Spleen (tissue), 11 donors: Measurements from ENCODE around the gene TIA1. TPM values are rescaled to one million over a fixed set of nuclear protein-coding genes. Genes with fewer than 3 reads are reported as not detected.
"Not testable (repeated sequence)": the region's sequence is repeated elsewhere in the genome, so short reads cannot be mapped to it uniquely, and the experiment has no call there.

Experiments
- DNase-seq: peaks from one replicate; pipeline ENCODE4 v3.0.0-alpha.2; 2020
- H3K27ac ChIP-seq, 8 donors: fragments of 200-600 bp; sonication (generic) in 7 of 8; 1 replicate in 4 of 8; 2 replicates in 4 of 8; pipeline versions ENCODE4 v1.5.0 to v1.8.0; 2016 to 2021; ENCODE audit warnings: inconsistent platforms in 4 of 8, mild to moderate bottlenecking in 4 of 8, moderate library complexity in 1 of 8
- H3K27me3 ChIP-seq, 7 donors: fragments of 200-600 bp; sonication (generic) in 6 of 7; replicated peaks in 1 of 7; 1 replicate in 4 of 7; 2 replicates in 3 of 7; pipeline versions ENCODE4 v1.5.0 to v1.8.0; 2016 to 2021; ENCODE audit warnings: inconsistent platforms in 3 of 7, mild to moderate bottlenecking in 1 of 7
- H3K36me3 ChIP-seq, 6 donors: fragments of 200-600 bp; sonication (generic) in 5 of 6; 1 replicate in 4 of 6; 2 replicates in 2 of 6; pipeline versions ENCODE4 v1.5.0 to v1.8.0; 2016 to 2021; ENCODE audit warnings: inconsistent platforms in 2 of 6
- H3K4me1 ChIP-seq, 6 donors: fragments of 200-600 bp; sonication (generic) in 5 of 6; 1 replicate in 3 of 6; 2 replicates in 3 of 6; pipeline versions ENCODE4 v1.5.0 to v1.8.0; 2016 to 2021; ENCODE audit warnings: inconsistent platforms in 3 of 6
- H3K4me3 ChIP-seq, 8 donors: fragments of 200-600 bp; sonication (generic) in 7 of 8; 1 replicate in 4 of 8; 2 replicates in 4 of 8; pipeline versions ENCODE4 v1.5.0 to v1.8.0; 2016 to 2021; ENCODE audit warnings: inconsistent platforms in 4 of 8, mild to moderate bottlenecking in 4 of 8, moderate library complexity in 2 of 8
- H3K9me3 ChIP-seq, 8 donors: fragments of 200-600 bp; sonication (generic) in 7 of 8; 1 replicate in 4 of 8; 2 replicates in 4 of 8; pipeline versions ENCODE4 v1.5.0 to v1.8.0; 2016 to 2021; ENCODE audit warnings: inconsistent platforms in 4 of 8
- POLR2A ChIP-seq, 3 donors: fragments of 450-650 bp; IDR thresholded peaks; one replicate each; pipeline ENCODE4 v1.5.1; 2017; ENCODE audit warnings: antibody characterized with exemption in 3 of 3, mild to moderate bottlenecking in 1 of 3
- POLR2AphosphoS5 ChIP-seq, 3 donors: sonication (generic); formaldehyde crosslinking; IDR thresholded peaks; one replicate each; pipeline ENCODE4 v1.5.1; 2017; ENCODE audit warnings: antibody characterized with exemption in 3 of 3
- WGBS, 5 donors: extraction: QIAGEN DNeasy Blood & Tissue Kit in 3 of 5; methylation state at CpG; one replicate each; pipeline versions ENCODE4 v1.1.5 to v1.1.7; 2013 to 2018; 5-methylcytosine and 5-hydroxymethylcytosine counted together
- intact Hi-C: fragments of 100-400 bp; cut with DNase I; formaldehyde crosslinking; loops from one replicate; pipeline ENCODE4 v1.15.0; 2023; ENCODE audit warnings: low total_unique reads
- polyA plus RNA-seq, 3 donors: library from polyadenylated mRNA; stranded (reverse); fragments of 200-250 nt; gene quantifications; one replicate each; pipeline ENCODE4 v1.2.1, GENCODE V29; 2013
- total RNA-seq, 7 donors: library from RNA; depleted of rRNA in 3 of 7; stranded (reverse); fragments of >200 nt in 3 of 7; fragmentation: NEBNext Ultra II Directional in 4 of 7; extraction: Animal tissue kit (Norgen Biotek cat#: 25700) in 4 of 7; gene quantifications; one replicate each; pipeline versions ENCODE4 v1.1.0 to v1.2.1, GENCODE V29; 2016 to 2021
- TF ChIP-seq, protein P1 (sequence below), 11 experiments: fragments of 200-600 bp in 7 of 11; fragments of 450-650 bp in 4 of 11; sonication (generic) in 4 of 11; IDR thresholded peaks in 8 of 11; conservative IDR thresholded peaks in 3 of 11; 1 replicate in 7 of 11; 2 replicates in 4 of 11; pipeline versions ENCODE4 v1.4.0 to v1.8.0; 2016 to 2021; ENCODE audit warnings: antibody characterized with exemption in 11 of 11, inconsistent platforms in 4 of 11, mild to moderate bottlenecking in 1 of 11
- donor health status: healthy with polysubstance abuse.
- donor health status: DM: no; HTN: no; CAD: no; lungs with moderate emphysema.
- donor health status: DM: no; HTN: no; CAD: no.
- donor health status: Bipolar disorder and iron deficiency.
- donor health status: healthy.
- donor health status: DM: no; HTN: no; CAD: no.
- donor health status: DM: yes; HTN: yes; CAD: no.

Gene TIA1
- total and polyA plus RNA-seq, 10 donors = 72.5 to 175 (median 124) TPM

DNA sequence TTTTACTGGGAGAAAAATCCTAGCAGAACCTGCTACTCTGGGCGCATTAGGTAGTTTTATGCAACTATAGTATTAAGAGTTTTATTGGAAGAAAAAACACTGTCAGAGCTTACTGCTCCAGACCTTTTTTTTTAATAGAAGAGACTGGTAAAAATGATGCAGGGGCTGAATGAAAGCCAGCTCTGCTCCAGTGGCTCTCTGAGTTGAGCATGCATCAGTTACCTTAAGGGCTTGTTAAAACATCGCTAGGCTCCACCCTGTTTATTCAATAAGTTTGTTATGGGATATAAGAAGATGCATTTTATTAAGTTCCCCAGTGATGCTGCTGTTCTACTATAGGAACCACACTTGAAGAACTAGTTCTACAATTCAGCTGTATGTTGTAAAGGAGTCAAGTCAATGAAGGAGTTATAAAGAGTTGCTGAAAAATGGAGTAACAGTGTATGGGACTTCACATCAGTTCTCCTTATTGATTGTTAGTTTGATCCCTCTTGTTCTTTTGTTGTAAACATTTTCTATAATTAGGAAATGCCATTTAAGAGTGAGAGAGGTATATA, 31.9 kb upstream of the TIA1 start:
- H3K9me3 ChIP-seq = no peaks in the 10 kb centered on the region
- H3K36me3 ChIP-seq = peaks cover 2 to 100% (median 73%) of the 10 kb centered on the region in 6 donors
- intact Hi-C loops = no loop called here
- DNase-seq = no peak
- H3K4me1 ChIP-seq = peaks cover 0 to 32% (median 12%) of the 10 kb centered on the region in 6 donors
- no peaks in the 10 kb centered on the region for H3K27me3 ChIP-seq
- H3K4me3 ChIP-seq = no peak overlapping the region
- WGBS, 5 donors = 92 to 99% (median 96%) methylated on average over 2 of the region's 2 CpGs
- no peak for TF ChIP-seq POLR2AphosphoS5 (IDR thresholded peaks at IDR 0.05)
- TF ChIP-seq, protein P1, sequence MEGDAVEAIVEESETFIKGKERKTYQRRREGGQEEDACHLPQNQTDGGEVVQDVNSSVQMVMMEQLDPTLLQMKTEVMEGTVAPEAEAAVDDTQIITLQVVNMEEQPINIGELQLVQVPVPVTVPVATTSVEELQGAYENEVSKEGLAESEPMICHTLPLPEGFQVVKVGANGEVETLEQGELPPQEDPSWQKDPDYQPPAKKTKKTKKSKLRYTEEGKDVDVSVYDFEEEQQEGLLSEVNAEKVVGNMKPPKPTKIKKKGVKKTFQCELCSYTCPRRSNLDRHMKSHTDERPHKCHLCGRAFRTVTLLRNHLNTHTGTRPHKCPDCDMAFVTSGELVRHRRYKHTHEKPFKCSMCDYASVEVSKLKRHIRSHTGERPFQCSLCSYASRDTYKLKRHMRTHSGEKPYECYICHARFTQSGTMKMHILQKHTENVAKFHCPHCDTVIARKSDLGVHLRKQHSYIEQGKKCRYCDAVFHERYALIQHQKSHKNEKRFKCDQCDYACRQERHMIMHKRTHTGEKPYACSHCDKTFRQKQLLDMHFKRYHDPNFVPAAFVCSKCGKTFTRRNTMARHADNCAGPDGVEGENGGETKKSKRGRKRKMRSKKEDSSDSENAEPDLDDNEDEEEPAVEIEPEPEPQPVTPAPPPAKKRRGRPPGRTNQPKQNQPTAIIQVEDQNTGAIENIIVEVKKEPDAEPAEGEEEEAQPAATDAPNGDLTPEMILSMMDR (IDR thresholded peaks at IDR 0.05 in 8 of 11, conservative IDR thresholded peaks at IDR 0.05 in 3 of 11) = no peak
- no peak for TF ChIP-seq POLR2A (IDR thresholded peaks at IDR 0.05)
- H3K27ac ChIP-seq = no peak overlapping the region

DNA sequence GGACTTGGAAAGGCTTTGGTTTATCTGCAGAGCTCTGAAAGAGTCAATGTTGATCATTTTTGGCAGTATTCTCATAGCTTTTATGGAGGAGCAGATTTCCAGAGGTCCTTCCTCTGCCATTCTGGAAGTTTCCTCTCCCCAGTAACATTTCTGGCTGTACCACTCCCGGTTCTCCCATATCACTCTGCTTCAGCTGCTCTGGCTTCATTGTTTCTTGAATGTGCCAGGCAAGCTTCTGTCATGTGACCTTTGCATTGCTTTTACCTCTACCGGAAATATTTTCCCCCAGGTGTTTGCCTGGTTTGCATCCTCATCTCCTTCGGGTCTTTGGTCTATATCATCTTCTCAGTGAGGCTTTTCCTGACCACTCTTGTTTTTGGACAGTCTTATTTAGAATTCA, 21.9 kb upstream of the TIA1 start:
- DNase-seq = no peak
- H3K36me3 ChIP-seq = peaks cover 0 to 43% (median 15%) of the 10 kb centered on the region in 6 donors
- H3K9me3 ChIP-seq = no peaks in the 10 kb centered on the region
- intact Hi-C loops = no loop called here
- H3K4me1 ChIP-seq = no peaks in the 10 kb centered on the region
- H3K27me3 ChIP-seq = no peaks in the 10 kb centered on the region
- TF ChIP-seq POLR2AphosphoS5 (IDR thresholded peaks at IDR 0.05) (no peak), POLR2A (IDR thresholded peaks at IDR 0.05) (no peak)
- TF ChIP-seq, protein P1 (IDR thresholded peaks at IDR 0.05 in 8 of 11, conservative IDR thresholded peaks at IDR 0.05 in 3 of 11) = no peak
- H3K27ac ChIP-seq = no peak overlapping the region
- 78 to 89% (median 86%) methylated on average over 3 of the region's 3 CpGs for WGBS, 5 donors
- no peak overlapping the region for H3K4me3 ChIP-seq

GRCh38 chr2:70269422-70270302, 21.2 kb upstream of the TIA1 start:
- H3K9me3 ChIP-seq, DNase-seq, H3K4me3 ChIP-seq, intact Hi-C loops, H3K27ac ChIP-seq, H3K27me3 ChIP-seq, H3K4me1 ChIP-seq: not testable (repeated sequence)
- peaks cover 0 to 44% (median 13%) of the 10 kb centered on the region in 6 donors for H3K36me3 ChIP-seq
- 91 to 98% (median 95%) methylated on average over 18 of the region's 18 CpGs for whole genome bisulfite sequencing, 5 donors

DNA sequence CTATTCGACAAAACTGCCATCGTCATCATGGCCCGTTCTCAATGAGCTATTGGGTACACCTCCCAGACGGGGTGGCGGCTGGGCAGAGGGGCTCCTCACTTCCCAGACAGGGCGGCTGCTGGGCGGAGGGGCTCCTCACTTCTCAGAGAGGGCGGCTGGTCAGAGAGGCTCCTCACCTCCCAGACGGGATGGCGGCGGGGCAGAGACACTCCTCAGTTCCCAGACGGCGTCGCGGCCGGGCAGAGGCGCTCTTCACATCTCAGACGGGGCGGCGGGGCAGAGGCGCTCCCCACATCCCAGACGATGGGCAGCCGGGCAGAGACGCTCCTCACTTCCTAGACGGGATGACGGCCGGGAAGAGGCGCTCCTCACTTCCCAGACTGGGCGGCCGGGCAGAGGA, 18.5 kb upstream of the TIA1 start:
- H3K4me1 ChIP-seq, H3K4me3 ChIP-seq, H3K9me3 ChIP-seq, intact Hi-C loops, H3K27ac ChIP-seq, H3K27me3 ChIP-seq, DNase-seq: not testable (repeated sequence)
- peaks cover 0 to 69% (median 18%) of the 10 kb centered on the region in 6 donors for H3K36me3 ChIP-seq
- WGBS, 5 donors = 95 to 98% (median 97%) methylated on average over 16 to 30 of the region's 30 CpGs

DNA sequence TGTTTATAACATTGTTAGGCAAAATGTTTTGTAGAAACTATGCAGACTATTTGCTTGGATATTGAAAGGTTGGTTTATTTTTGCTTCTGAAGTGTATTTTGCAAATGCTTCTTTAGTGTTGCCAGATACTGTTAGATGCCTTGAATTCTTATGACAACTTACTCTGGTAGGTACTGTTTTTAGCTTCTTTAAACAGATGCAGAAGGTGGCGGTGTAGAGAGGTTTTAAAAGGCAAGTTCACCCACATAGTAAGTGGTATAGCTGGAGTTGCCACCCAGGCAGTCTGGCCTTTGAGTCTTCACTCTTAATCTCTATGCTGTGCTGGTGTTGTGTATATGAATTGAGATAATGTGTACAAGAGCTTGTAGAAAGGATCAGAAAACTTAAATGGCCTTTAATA, 13.1 kb upstream of the TIA1 start:
- intact Hi-C loops = no loop called here
- Histone ChIP-seq H3K9me3 (no peaks in the 10 kb centered on the region), H3K27ac (no peak overlapping the region), H3K27me3 (no peaks in the 10 kb centered on the region), H3K4me1 (peaks cover 3 to 57% (median 25%) of the 10 kb centered on the region in 6 donors), H3K4me3 (no peak overlapping the region), H3K36me3 (peaks cover 0 to 71% (median 22%) of the 10 kb centered on the region in 6 donors)
- no peak for TF ChIP-seq POLR2AphosphoS5 (IDR thresholded peaks at IDR 0.05)
- TF ChIP-seq POLR2A (IDR thresholded peaks at IDR 0.05) = no peak
- TF ChIP-seq, protein P1 (IDR thresholded peaks at IDR 0.05 in 8 of 11, conservative IDR thresholded peaks at IDR 0.05 in 3 of 11) = no peak
- DNase-seq = no peak
- WGBS, 5 donors = 68 to 94% (median 84%) methylated on average over 1 of the region's 1 CpG
